Measurements from ENCODE around the gene UPF2. TPM values are rescaled to one million over a fixed set of nuclear protein-coding genes. Genes with fewer than 3 reads are reported as not detected.

The UPF2 gene
- total and polyA plus RNA-seq, 10 of the 15 experiments (the other 5 are each of a cell fraction or from before 2014, with no cell fraction given) = 21.0 to 44.4 (median 25.9) TPM

DNA sequence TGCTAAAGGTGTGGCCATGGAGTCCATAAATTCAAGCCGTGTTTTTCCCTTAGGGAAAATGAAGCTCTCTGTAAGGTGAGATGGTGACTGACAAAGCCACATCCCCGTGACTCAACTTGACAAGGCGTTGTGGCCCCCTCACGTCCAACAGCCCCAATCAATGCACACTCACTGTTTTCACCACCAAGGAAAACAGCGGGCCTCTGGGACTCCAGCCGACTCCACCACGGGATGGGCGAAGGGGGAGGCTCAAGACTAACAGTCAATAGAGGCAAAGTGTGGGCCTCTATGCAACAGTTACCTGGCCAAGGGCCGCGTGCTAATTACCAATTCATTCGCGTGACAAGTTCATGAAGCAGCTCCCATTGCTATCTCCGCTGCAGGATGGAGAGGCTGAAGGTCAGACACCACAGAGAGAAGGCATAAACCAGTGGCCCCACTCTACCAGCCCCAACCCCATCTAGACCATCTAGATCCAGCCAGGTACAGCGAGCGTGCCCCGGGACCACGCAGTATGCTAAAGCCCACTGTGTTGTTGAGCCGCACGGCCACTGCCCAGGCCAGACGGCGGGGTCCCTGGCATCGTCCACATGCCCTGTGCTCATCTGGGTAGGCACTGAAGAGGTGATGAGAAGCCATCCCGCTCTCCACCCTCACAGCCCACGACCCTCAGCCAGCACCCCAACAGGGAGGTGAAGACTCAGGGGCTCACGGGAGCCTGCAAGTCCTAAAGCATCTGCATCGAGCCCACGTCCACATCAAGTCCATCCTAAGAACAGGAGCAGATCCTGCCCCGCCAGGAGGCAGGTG is 143.3 kb downstream of the UPF2 start:
- no peak overlapping the region for H3K27ac ChIP-seq (ENCODE audit: control insufficient read depth, insufficient read depth)
- TF ChIP-seq BMI1 (IDR thresholded peaks at IDR 0.05; ENCODE audit: borderline replicate concordance) (no peak), SIX5 (IDR thresholded peaks at IDR 0.05; ENCODE audit: low read depth, low read length, severe bottlenecking) (no peak), HDAC2 (IDR thresholded peaks at IDR 0.05) (no peak), RAD51 (IDR thresholded peaks at IDR 0.05) (no peak), CHD1 (IDR thresholded peaks at IDR 0.05; ENCODE audit: low read depth, low read length) (no peak), FOS (IDR thresholded peaks at IDR 0.05; ENCODE audit: borderline replicate concordance, extremely low read depth, insufficient read length) (no peak), NFIC (IDR thresholded peaks at IDR 0.05; ENCODE audit: low read depth, low read length) (no peak), MYB (IDR thresholded peaks at IDR 0.05; ENCODE audit: borderline replicate concordance, low read depth, low read length) (no peak), NFXL1 (IDR thresholded peaks at IDR 0.05; ENCODE audit: borderline replicate concordance) (no peak), ASH2L (IDR thresholded peaks at IDR 0.05; ENCODE audit: borderline replicate concordance, low read depth) (no peak)
- TF ChIP-seq, protein P1, sequence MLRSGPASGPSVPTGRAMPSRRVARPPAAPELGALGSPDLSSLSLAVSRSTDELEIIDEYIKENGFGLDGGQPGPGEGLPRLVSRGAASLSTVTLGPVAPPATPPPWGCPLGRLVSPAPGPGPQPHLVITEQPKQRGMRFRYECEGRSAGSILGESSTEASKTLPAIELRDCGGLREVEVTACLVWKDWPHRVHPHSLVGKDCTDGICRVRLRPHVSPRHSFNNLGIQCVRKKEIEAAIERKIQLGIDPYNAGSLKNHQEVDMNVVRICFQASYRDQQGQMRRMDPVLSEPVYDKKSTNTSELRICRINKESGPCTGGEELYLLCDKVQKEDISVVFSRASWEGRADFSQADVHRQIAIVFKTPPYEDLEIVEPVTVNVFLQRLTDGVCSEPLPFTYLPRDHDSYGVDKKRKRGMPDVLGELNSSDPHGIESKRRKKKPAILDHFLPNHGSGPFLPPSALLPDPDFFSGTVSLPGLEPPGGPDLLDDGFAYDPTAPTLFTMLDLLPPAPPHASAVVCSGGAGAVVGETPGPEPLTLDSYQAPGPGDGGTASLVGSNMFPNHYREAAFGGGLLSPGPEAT (IDR thresholded peaks at IDR 0.05; ENCODE audit: low read depth) = no peak
- TF ChIP-seq, protein P2, sequence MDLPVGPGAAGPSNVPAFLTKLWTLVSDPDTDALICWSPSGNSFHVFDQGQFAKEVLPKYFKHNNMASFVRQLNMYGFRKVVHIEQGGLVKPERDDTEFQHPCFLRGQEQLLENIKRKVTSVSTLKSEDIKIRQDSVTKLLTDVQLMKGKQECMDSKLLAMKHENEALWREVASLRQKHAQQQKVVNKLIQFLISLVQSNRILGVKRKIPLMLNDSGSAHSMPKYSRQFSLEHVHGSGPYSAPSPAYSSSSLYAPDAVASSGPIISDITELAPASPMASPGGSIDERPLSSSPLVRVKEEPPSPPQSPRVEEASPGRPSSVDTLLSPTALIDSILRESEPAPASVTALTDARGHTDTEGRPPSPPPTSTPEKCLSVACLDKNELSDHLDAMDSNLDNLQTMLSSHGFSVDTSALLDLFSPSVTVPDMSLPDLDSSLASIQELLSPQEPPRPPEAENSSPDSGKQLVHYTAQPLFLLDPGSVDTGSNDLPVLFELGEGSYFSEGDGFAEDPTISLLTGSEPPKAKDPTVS (IDR thresholded peaks at IDR 0.05; ENCODE audit: low read depth, low read length) = no peak
- TF ChIP-seq, protein P3, sequence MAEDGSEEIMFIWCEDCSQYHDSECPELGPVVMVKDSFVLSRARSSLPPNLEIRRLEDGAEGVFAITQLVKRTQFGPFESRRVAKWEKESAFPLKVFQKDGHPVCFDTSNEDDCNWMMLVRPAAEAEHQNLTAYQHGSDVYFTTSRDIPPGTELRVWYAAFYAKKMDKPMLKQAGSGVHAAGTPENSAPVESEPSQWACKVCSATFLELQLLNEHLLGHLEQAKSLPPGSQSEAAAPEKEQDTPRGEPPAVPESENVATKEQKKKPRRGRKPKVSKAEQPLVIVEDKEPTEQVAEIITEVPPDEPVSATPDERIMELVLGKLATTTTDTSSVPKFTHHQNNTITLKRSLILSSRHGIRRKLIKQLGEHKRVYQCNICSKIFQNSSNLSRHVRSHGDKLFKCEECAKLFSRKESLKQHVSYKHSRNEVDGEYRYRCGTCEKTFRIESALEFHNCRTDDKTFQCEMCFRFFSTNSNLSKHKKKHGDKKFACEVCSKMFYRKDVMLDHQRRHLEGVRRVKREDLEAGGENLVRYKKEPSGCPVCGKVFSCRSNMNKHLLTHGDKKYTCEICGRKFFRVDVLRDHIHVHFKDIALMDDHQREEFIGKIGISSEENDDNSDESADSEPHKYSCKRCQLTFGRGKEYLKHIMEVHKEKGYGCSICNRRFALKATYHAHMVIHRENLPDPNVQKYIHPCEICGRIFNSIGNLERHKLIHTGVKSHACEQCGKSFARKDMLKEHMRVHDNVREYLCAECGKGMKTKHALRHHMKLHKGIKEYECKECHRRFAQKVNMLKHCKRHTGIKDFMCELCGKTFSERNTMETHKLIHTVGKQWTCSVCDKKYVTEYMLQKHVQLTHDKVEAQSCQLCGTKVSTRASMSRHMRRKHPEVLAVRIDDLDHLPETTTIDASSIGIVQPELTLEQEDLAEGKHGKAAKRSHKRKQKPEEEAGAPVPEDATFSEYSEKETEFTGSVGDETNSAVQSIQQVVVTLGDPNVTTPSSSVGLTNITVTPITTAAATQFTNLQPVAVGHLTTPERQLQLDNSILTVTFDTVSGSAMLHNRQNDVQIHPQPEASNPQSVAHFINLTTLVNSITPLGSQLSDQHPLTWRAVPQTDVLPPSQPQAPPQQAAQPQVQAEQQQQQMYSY (CRISPR knock-in tag; IDR thresholded peaks at IDR 0.05) = no peak
- TF ChIP-seq, protein P4, sequence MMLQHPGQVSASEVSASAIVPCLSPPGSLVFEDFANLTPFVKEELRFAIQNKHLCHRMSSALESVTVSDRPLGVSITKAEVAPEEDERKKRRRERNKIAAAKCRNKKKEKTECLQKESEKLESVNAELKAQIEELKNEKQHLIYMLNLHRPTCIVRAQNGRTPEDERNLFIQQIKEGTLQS (IDR thresholded peaks at IDR 0.05; ENCODE audit: borderline replicate concordance, extremely low read depth, low read depth, low read length) = no peak
- TF ChIP-seq, protein P5, sequence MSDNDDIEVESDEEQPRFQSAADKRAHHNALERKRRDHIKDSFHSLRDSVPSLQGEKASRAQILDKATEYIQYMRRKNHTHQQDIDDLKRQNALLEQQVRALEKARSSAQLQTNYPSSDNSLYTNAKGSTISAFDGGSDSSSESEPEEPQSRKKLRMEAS (IDR thresholded peaks at IDR 0.05; ENCODE audit: low read depth, low read length) = no peak

More for the DNA sequence above, 143.3 kb downstream of the UPF2 start:
- ChIA-PET POLR2A (no interaction called here), CTCF (interaction anchor here (0.7 kb wide), 1 partner anchor 23 kb away, joined by 4 read pairs; no protein-coding TSS in a partner anchor), SMC1A (ENCODE audit: uncharacterized antibody, unreplicated experiment) (no interaction called here), RAD21 (ENCODE audit: unreplicated experiment) (no interaction called here)
- H3K79me2 ChIP-seq (ENCODE audit: control insufficient read depth, insufficient read depth, low read length) = no peaks in the 10 kb centered on the region
- no peaks in the 10 kb centered on the region for H3K27me3 ChIP-seq (replicated peaks in 1 of 2; ENCODE audit: control insufficient read depth in 2 of 2, insufficient read depth in 2 of 2, low read length in 1 of 2)
- no peak overlapping the region for H2AFZ ChIP-seq (ENCODE audit: control insufficient read depth, low read depth, low read length)
- ATAC-seq (no peak), DNase-seq (ENCODE audit: low read depth, low spot score) (no peak), FAIRE-seq (no peak)
- H3K9me3 ChIP-seq (replicated peaks; ENCODE audit: control insufficient read depth, insufficient read depth, low read length) = no peaks in the 10 kb centered on the region
- no peaks in the 10 kb centered on the region for H4K20me1 ChIP-seq (ENCODE audit: control insufficient read depth, insufficient read depth)
- no peak overlapping the region for H3K9ac ChIP-seq (ENCODE audit: control insufficient read depth, insufficient read depth, low read length)
- WGBS (ENCODE audit: insufficient coverage, insufficient replicate concordance, low lambda C conversion rate, missing lambda C conversion rate) = 63% methylated on average over 28 of the region's 28 CpGs
- H3K4me1 ChIP-seq (ENCODE audit: control insufficient read depth, insufficient read depth, low read length) = no peaks in the 10 kb centered on the region
- in situ Hi-C loops (cut with MboI) (no loop called here), intact Hi-C loops (cut with micrococcal nuclease; ENCODE audit: unreplicated experiment) (no loop called here)
- no TSS peak for BruUV-seq (replicated peaks)
- no peaks in the 10 kb centered on the region for H3K36me3 ChIP-seq (ENCODE audit: control insufficient read depth in 2 of 2, insufficient read depth in 2 of 2, low read length in 1 of 2)
- H3K4me3 ChIP-seq = no peak overlapping the region
- no peak overlapping the region for H3K4me2 ChIP-seq (ENCODE audit: control insufficient read depth, insufficient read depth)

All from GM12878 (cell line).